GM18909 (cell line): ENCODE data around the gene DRC7.
"Not testable (repeated sequence)": the region's sequence is repeated elsewhere in the genome, so short reads cannot be mapped to it uniquely, and the experiment has no call there.

Source experiments
- ATAC-seq: cut with Tn5 transposase; IDR thresholded peaks from one replicate; pipeline ENCODE4 v1.9.1; 2021; ENCODE audit warnings: mild to moderate bottlenecking; ENCODE audit not compliant: unreplicated experiment, poor library complexity

DRC7 gene

GRCh38 chr16:57707331-57707730, 12.7 kb downstream of the DRC7 start:
- no peak for ATAC-seq

GRCh38 chr16:57708168-57708567, 13.6 kb downstream of the DRC7 start:
- no peak for ATAC-seq

DNA sequence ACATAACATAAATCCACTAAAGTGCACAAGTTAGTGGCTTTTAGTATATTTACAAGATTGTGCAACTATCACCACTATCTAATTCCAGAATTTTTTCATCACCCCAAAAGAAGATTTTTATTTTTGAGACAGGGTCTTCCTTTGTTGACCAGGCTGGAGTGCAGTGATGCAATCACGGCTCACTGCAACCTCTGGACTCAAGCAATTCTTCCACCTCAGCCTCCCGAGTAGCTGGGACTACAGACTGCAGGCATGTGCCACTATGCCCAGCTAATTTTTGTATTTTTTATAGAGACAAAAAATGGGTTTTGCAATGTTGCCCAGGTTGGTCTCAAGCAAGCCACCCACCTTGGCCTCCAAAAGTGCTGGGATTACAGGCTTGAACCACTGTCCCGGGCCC, 15.1 kb downstream of the DRC7 start:
- no peak for ATAC-seq

GRCh38 chr16:57711346-57711745, 16.7 kb downstream of the DRC7 start:
- ATAC-seq: no peak

- ATAC-seq: no peak
Measured at GRCh38 chr16:57711993-57712392, 17.4 kb downstream of the DRC7 start.

DNA sequence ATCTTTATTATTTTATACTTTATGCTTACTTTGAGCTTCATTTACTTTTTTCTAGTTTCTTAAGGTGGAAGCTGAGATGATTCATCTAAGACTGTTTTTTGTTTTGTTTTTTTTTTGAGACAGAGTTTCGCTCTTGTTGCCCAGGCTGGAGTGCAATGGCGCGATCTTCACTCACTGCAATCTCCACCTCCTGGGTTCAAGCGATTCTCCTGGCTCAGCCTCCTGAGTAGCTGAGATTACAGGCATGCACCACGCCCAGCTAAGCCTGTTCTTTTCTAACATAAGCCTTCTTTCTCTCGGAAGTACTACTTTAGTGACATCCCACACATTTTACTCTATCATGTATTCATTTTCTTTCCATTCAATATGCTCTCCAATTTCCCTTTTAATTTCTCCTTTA, 18.0 kb downstream of the DRC7 start:
- not testable (repeated sequence) for ATAC-seq

- ATAC-seq: no peak
Measured at GRCh38 chr16:57713596-57713995, 19.0 kb downstream of the DRC7 start.

DNA sequence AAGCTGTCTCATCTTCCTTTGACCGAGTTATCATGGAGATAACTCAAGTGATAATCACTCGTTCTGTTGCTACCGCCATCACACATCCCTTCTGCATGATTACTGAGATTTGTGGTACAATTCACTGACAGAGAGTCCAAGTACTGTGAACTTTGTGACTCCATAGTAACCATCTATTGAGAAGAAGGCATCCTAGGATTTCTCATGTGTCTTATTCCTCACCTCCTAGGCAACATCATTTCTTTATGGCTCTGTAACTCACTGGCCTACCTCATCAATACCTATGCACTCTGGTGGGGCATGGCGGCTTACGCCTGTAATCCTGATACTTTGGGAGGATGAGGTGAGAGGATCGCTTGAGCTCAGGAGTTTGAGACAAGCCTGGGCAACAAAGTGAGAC, 19.4 kb downstream of the DRC7 start:
- ATAC-seq: no peak

- no peak for ATAC-seq
Measured at GRCh38 chr16:57720142-57720575, 25.6 kb downstream of the DRC7 start.

DNA sequence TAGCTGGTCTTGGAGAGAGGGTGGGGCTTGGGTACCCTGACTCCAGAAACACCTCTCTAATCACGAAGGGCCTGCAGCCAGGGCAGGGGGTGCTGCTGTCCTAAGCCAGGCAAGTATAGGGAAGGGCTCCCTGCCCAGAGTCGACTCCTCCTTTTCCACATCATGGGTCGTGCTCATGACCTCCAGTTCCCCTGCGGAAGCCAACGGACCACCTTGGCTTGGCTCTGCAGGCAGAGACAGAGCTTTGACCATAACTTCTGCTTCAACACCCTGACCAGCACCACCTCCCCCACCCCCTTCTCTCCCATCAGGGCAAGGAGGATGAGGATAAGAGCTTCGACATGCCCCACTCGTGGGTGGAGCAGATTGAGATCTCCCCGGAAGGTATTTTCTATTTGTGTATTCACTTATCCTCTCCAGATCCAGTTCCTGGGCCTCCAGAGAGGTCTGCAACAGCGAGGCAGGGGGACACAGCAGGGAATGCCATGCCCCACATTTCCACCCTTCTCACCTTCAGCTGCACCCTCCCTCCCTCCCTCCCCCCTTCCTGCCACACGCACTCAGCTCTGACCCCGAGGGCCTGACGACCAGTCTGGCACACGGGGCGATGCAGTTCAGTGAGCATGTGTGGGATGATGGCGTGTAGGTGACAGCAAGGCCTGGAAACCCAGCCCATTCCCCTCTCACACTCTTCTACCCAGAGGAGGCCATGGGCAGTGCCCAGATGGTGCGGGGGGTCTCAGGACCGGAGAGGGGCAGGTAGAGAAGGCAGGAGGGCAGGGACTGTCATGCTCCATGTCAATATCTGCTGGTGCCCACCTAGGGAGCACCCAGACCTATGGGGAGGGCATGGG, 27.0 kb downstream of the DRC7 start:
- ATAC-seq: no peak

DNA sequence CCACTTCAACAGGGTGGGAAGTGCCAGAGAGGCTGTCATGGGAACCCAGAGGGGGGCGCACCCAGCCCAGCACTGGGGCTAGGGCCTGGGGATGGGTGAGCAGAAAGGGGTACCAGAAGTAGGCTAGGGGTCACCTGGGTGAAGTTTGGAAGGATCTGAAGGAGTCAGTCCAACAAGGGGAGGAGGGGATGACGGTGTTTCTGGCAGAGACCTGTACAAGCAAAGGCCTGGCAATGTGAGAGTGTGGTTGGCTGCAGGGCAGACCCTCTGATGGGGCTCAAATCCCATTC, 27.5 kb downstream of the DRC7 start:
- no peak for ATAC-seq

DNA sequence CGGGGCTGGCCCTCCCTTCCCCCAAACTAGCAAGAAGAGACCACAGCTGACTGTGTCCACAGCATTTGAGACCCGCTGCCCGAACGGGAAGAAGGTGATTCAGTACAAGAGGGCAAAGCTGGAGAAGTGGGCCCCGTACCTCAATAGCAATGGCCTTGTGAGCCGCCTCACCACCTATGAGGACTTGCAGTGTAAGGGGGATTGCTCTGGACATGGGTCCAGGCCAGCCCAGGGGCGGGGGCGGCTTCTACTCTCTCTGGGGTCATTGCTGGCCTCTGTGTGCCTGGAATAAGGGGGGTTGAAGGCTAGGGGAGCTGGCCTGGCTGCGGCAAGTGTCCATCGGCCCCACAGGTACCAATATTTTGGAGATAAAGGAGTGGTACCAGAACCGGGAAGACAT, 28.0 kb downstream of the DRC7 start:
- no peak for ATAC-seq

DNA sequence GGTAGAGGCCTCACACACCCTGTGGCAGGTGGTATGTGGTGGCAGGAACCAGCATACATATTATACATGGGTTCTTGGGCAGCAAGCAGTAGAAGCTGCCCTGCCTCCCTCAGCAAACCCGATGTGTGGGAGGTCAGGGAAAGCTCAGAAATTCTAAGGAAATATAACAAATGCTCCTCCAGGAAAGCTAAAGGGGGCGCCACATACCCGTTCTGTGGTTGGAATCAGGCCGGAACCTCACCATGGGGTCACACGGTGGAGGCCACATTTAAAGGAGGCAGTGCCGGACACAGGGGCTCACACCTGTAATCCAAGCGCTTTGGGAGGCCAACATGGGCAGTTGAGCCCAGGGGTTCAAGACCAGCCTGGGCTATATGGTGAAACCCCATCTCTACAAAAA, 28.6 kb downstream of the DRC7 start:
- no peak for ATAC-seq

GRCh38 chr16:57724531-57724930, 29.9 kb downstream of the DRC7 start:
- ATAC-seq: no peak

DNA sequence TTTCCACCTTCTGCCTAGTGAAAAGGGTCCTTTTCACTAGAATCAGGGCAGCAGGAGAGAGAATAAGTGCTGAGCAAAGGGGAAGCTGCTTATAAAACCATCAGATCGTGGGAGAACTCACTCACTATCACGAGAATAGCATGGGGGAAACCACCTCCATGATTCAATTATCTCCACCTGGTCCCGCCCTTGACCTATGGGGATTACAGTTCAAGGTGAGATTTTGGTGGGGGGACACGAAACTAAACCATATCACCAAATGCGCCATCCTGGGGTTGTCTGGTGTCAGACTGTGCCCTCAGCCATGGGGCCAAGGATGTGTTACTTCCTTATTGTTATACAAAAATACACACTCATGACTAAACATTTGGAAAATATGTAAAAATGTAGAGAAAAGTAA, 30.5 kb downstream of the DRC7 start:
- no peak for ATAC-seq

DNA sequence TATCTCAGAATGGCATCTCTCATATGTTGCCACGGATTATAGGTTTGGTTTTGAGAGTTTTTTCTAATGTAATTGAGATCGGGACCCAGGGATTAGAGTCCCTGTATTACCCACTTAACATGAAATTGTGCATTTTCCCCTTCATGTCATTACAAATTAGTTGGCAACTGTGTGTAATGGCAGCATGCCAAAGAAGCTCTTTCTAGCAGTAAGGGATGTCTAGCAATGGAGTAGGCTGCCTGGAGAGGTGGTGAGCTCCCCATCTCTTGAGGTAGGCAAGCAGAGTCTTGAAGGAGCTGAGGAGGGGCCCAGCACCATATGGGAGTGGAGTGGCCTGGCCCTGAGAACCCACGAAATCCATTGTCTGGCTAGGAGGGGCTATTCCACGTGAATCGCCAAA, 30.9 kb downstream of the DRC7 start:
- ATAC-seq: no peak

- no peak for ATAC-seq
Measured at GRCh38 chr16:57725976-57726375, 31.4 kb downstream of the DRC7 start.

DNA sequence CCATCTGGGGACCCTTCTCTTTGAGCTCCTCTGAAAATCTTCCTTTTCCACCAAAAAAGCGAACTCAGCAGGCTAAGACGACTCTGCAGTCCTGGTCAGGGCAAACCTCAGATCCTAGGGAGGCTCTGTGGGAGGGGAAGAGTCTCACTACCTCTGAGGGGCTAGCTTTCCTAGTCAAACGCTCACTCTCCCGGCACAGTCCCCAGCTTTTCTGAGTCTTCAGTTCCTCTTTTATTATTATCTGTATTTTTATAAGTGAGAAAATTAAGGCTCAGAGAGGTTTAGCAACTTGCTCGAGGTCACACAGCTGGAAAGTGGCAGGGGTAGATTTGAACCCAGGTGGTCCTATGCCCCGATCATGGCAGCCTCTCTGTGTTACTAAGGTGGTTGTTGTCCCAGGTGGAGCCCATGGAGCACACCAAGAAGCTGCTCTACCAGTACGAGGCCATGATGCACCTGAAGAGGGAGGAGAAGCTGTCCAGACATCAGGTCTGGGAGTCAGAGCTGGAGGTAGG, 31.9 kb downstream of the DRC7 start:
- no peak for ATAC-seq

- no peak for ATAC-seq
Measured at GRCh38 chr16:57727610-57728009, 33.0 kb downstream of the DRC7 start.

DNA sequence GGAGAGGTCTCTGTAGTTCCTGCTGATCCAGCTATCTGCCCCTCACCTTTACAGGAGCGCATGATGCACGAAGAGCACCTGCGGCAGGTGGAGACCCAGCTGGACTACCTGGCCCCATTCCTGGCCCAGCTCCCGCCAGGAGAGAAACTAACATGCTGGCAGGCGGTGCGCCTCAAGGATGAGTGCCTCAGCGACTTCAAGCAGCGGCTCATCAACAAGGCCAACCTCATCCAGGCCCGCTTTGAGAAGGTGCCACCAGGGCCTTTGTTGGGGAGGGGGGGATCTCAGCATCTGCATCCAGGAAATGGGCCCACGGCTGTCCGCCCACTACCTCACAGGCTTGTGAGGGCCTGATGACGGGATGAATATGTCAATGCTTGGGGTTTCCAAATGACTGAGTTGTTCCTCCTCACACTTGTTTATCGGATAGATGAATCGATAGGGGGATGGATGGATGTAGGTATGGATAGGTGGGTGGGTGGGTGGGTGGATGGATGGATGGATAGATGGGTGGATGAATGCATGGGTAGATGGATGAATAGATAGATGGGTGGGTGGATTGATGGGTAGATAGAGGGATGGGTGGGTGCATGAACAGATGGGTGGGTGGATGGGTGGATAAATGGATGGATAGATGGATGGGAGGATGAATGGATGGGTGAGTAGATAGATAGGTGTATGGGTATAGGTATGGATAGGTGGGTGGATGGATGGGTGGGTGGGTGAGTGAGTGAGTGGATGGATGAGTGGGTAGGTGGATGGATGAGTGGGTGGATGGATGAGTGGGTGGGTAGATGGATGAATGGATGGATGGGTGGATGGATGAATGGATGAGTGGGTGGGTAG, 34.0 kb downstream of the DRC7 start:
- ATAC-seq: no peak

GRCh38 chr16:57729182-57729484, 34.5 kb downstream of the DRC7 start:
- ATAC-seq: no peak

DNA sequence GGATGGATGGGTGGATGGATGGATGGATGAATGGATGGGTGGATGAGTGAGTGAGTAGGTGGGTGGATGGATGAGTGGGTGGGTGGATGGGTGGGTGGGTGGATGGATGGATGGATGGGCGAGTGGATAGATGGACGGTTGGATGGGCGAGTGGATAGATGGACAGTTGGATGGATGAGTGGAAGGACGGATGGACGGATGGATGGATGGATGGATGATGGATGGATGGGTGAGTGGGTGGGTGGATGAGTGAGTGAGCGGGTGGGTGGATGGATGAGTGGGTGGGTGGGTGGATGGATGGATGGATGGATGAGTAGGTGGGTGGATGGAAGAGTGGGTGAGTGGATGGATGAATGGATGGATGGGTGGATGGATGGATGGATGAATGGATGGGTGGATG, 35.2 kb downstream of the DRC7 start:
- ATAC-seq: not testable (repeated sequence)
